H9 (cell line): ENCODE data around the gene ASIC1. TPM values are rescaled to one million over a fixed set of nuclear protein-coding genes. Genes with fewer than 3 reads are reported as not detected.

Experiments
- DNase-seq: peaks from one replicate; pipeline ENCODE4 v3.0.0-alpha.2; 2017
- H2AFZ ChIP-seq: one replicate; pipeline ENCODE4 v1.6.1; 2013; ENCODE audit warnings: mild to moderate bottlenecking, low read length, control low read depth, moderate library complexity
- H2AK5ac ChIP-seq: 2 replicates; pipeline ENCODE4 v1.6.1; 2013; ENCODE audit warnings: low read length, control low read depth, mixed read lengths; ENCODE audit not compliant: insufficient read length
- H2BK120ac ChIP-seq: one replicate; pipeline ENCODE4 v1.6.1; 2013; ENCODE audit warnings: low read depth, mild to moderate bottlenecking, low read length, control low read depth, inconsistent platforms; ENCODE audit not compliant: poor library complexity, severe bottlenecking
- H2BK12ac ChIP-seq: 2 replicates; pipeline ENCODE4 v1.6.1; 2013; ENCODE audit warnings: low read length, control low read depth, mixed read lengths, low read depth; ENCODE audit not compliant: insufficient read length
- H2BK15ac ChIP-seq: 2 replicates; pipeline ENCODE4 v1.6.1; 2013; ENCODE audit warnings: low read depth, low read length, control low read depth
- H2BK20ac ChIP-seq: one replicate; pipeline ENCODE4 v1.6.1; 2013; ENCODE audit warnings: low read depth, mild to moderate bottlenecking, low read length, control low read depth, inconsistent platforms; ENCODE audit not compliant: poor library complexity, severe bottlenecking
- H2BK5ac ChIP-seq: 2 replicates; pipeline ENCODE4 v1.6.1; 2013; ENCODE audit warnings: low read length, control low read depth, mixed read lengths; ENCODE audit not compliant: insufficient read length
- H3K14ac ChIP-seq: 2 replicates; pipeline ENCODE4 v1.6.1; 2013; ENCODE audit warnings: low read length, control low read depth; ENCODE audit not compliant: insufficient read depth
- H3K18ac ChIP-seq: 2 replicates; pipeline ENCODE4 v1.6.1; 2013; ENCODE audit warnings: low read depth, mild to moderate bottlenecking, mixed read lengths, low read length, control low read depth; ENCODE audit not compliant: insufficient read length
- H3K23ac ChIP-seq: 2 replicates; pipeline ENCODE4 v1.6.1; 2013; ENCODE audit warnings: low read length, control low read depth, mixed read lengths, low read depth; ENCODE audit not compliant: insufficient read length
- H3K23me2 ChIP-seq: 2 replicates; pipeline ENCODE4 v1.6.1; 2013; ENCODE audit warnings: low read depth, mild to moderate bottlenecking, mixed read lengths, low read length, control low read depth; ENCODE audit not compliant: insufficient read length, poor library complexity, severe bottlenecking
- H3K27ac ChIP-seq: 2 replicates; pipeline ENCODE4 v1.5.1; 2013; ENCODE audit warnings: low read length, control low read depth, mixed read lengths, low read depth; ENCODE audit not compliant: insufficient read length
- H3K27me3 ChIP-seq: 2 replicates; pipeline ENCODE4 v1.6.1; 2013; ENCODE audit warnings: low read length, control low read depth, inconsistent platforms; ENCODE audit not compliant: insufficient read depth
- H3K4ac ChIP-seq: 2 replicates; pipeline ENCODE4 v1.6.1; 2013; ENCODE audit warnings: low read depth, mild to moderate bottlenecking, control low read depth, inconsistent platforms, low read length, moderate library complexity
- H3K4me1 ChIP-seq: 2 replicates; pipeline ENCODE4 v1.6.1; 2013; ENCODE audit warnings: low read length, control low read depth, inconsistent platforms; ENCODE audit not compliant: insufficient read depth
- H3K4me2 ChIP-seq: 2 replicates; pipeline ENCODE4 v1.6.1; 2013; ENCODE audit warnings: low read length, control low read depth, mixed read lengths; ENCODE audit not compliant: insufficient read length, insufficient read depth
- H3K56ac ChIP-seq: 2 replicates; pipeline ENCODE4 v1.6.1; 2013; ENCODE audit warnings: low read depth, mild to moderate bottlenecking, mixed read lengths, low read length, control low read depth; ENCODE audit not compliant: insufficient read length
- H3K79me1 ChIP-seq: 2 replicates; pipeline ENCODE4 v1.6.1; 2013; ENCODE audit warnings: low read depth, mild to moderate bottlenecking, moderate library complexity, low read length, control low read depth, inconsistent platforms; ENCODE audit not compliant: insufficient read depth, poor library complexity, severe bottlenecking
- H3K79me2 ChIP-seq: 2 replicates; pipeline ENCODE4 v1.6.1; 2013; ENCODE audit warnings: low read length, control low read depth, inconsistent platforms; ENCODE audit not compliant: insufficient read depth
- H3K9ac ChIP-seq: 2 replicates; pipeline ENCODE4 v1.6.1; 2013; ENCODE audit warnings: low read length, control low read depth, mixed read lengths; ENCODE audit not compliant: insufficient read length; ENCODE audit errors: extremely low read depth
- H3K9me3 ChIP-seq: one replicate; pipeline ENCODE4 v1.6.1; 2013; ENCODE audit warnings: low read depth, low read length, inconsistent platforms; ENCODE audit not compliant: control insufficient read depth
- H3T11ph ChIP-seq: one replicate; pipeline ENCODE4 v1.6.1; 2013; ENCODE audit warnings: mild to moderate bottlenecking, low read length, control low read depth, inconsistent platforms
- H4K20me1 ChIP-seq: one replicate; pipeline ENCODE4 v1.6.1; 2013; ENCODE audit not compliant: control insufficient read depth, insufficient read length, insufficient read depth
- H4K5ac ChIP-seq: 2 replicates; pipeline ENCODE4 v1.6.1; 2013; ENCODE audit warnings: low read depth, mild to moderate bottlenecking, mixed read lengths, low read length, control low read depth; ENCODE audit not compliant: insufficient read length
- H4K8ac ChIP-seq: replicated peaks from 2 replicates; pipeline ENCODE4 v1.6.1; 2013; ENCODE audit warnings: low read length, control low read depth, mixed read lengths, low read depth; ENCODE audit not compliant: insufficient read length
- H4K91ac ChIP-seq: 2 replicates; pipeline ENCODE4 v1.6.1; 2013; ENCODE audit warnings: low read depth, mild to moderate bottlenecking, moderate library complexity, mixed read lengths, low read length, control low read depth; ENCODE audit not compliant: insufficient read length
- H3K27ac Mint-ChIP-seq, 3 experiments: 2 replicates in 2 of 3; 3 replicates in 1 of 3; pipeline ENCODE4 v1.8.0; 2020 to 2021; ENCODE audit warnings: mixed read lengths in 3 of 3, mild to moderate bottlenecking in 1 of 3, moderate library complexity in 1 of 3
- H3K27me3 Mint-ChIP-seq: 2 replicates; pipeline ENCODE4 v1.8.0; 2021; ENCODE audit warnings: low read depth, mild to moderate bottlenecking, moderate library complexity, mixed read lengths
- H3K36me3 Mint-ChIP-seq, 3 experiments: 2 replicates in 2 of 3; 3 replicates in 1 of 3; pipeline ENCODE4 v1.8.0; 2020 to 2021; ENCODE audit warnings: low read depth in 3 of 3, mixed read lengths in 3 of 3; ENCODE audit not compliant: insufficient read depth in 1 of 3
- H3K4me1 Mint-ChIP-seq, 2 experiments: 2 replicates each; pipeline ENCODE4 v1.8.0; 2020; ENCODE audit warnings: mixed read lengths in 2 of 2
- H3K4me3 Mint-ChIP-seq, 2 experiments: 2 replicates in 1 of 2; 3 replicates in 1 of 2; pipeline ENCODE4 v1.8.0; 2020 to 2021; ENCODE audit warnings: mild to moderate bottlenecking in 2 of 2, mixed read lengths in 2 of 2, moderate library complexity in 1 of 2
- H3K9me3 Mint-ChIP-seq, 2 experiments: 2 replicates in 1 of 2; 3 replicates in 1 of 2; pipeline ENCODE4 v1.8.0; 2020; ENCODE audit warnings: mild to moderate bottlenecking in 2 of 2, mixed read lengths in 2 of 2, moderate library complexity in 1 of 2
- CTCF ChIP-seq: fragments of 200-600 bp; sonication (generic); conservative IDR thresholded peaks from 3 replicates; pipeline ENCODE4 v1.8.0; 2021; ENCODE audit warnings: antibody characterized with exemption, mild to moderate bottlenecking
- WGBS: extraction: QIAGEN DNeasy Blood & Tissue Kit; methylation state at CpG from one replicate; pipeline ENCODE4 v1.1.7; 2013; ENCODE audit warnings: missing lambda C conversion rate, low lambda C conversion rate, mixed read lengths; ENCODE audit not compliant: insufficient read length; ENCODE audit errors: extremely low coverage; 5-methylcytosine and 5-hydroxymethylcytosine counted together
- total RNA-seq: library from RNA; stranded (reverse); gene quantifications from 2 replicates; pipeline ENCODE4 v1.2.1, GENCODE V29; 2021

Gene ASIC1
- total RNA-seq, 1 experiment from 2014 or later, result 3.9 TPM

DNA sequence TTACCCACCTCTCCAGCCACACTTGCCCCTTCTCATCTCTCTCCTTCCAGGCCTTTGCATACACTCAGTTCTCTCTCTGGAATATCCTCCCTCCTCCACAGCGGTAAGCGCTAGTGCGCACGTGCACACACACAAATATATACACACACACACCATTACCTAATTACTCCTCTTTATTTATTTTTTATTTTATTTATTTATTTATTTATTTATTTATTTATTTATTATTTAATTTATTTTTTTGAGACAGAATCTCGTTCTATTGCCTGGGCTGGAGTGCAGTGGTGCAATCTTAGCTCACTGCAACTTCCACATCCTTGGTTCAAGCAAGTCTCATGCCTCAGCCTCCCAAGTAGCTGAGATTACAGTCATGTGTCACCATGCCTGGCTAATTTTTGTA is 11.7 kb downstream of the ASIC1 start:
- H3K23ac ChIP-seq, result no peak overlapping the region
- H3K27ac ChIP-seq, result no peak overlapping the region
- no peak overlapping the region for H2AK5ac ChIP-seq
- no peak overlapping the region for H2BK15ac ChIP-seq
- no peaks in the 10 kb centered on the region; the same call in 1 of the 2 replicates for H3K4me1 ChIP-seq
- H3K79me1 ChIP-seq, result no peaks in the 10 kb centered on the region
- DNase-seq, result no peak
- WGBS, result no CpG with 5 or more reads among the region's 5 CpGs
- H2BK20ac ChIP-seq, result no peak overlapping the region
- no peak overlapping the region for H3K18ac ChIP-seq
- H2BK120ac ChIP-seq, result no peak overlapping the region
- H3K36me3 Mint-ChIP-seq, result no peaks in the 10 kb centered on the region
- H3T11ph ChIP-seq, result no peak overlapping the region
- H3K9me3 Mint-ChIP-seq, result no peaks in the 10 kb centered on the region
- H3K27me3 Mint-ChIP-seq, result peaks cover 7% of the 10 kb centered on the region
- H4K5ac ChIP-seq, result no peak overlapping the region
- H3K56ac ChIP-seq, result no peak overlapping the region
- no peak overlapping the region for H3K14ac ChIP-seq
- H3K27ac Mint-ChIP-seq, result no peak overlapping the region
- no peak overlapping the region for H3K4me2 ChIP-seq
- no peak for TF ChIP-seq CTCF
- no peaks in the 10 kb centered on the region for H3K79me2 ChIP-seq
- H4K8ac ChIP-seq, result no peak overlapping the region
- H4K91ac ChIP-seq, result no peak overlapping the region
- H3K9ac ChIP-seq, result no peak overlapping the region
- H2AFZ ChIP-seq, result no peak overlapping the region
- no peak overlapping the region for H2BK12ac ChIP-seq
- H3K4me3 Mint-ChIP-seq, result no peak overlapping the region
- H2BK5ac ChIP-seq, result no peak overlapping the region
- H3K4ac ChIP-seq, result no peak overlapping the region
- H4K20me1 ChIP-seq, result no peaks in the 10 kb centered on the region
- H3K27me3 ChIP-seq, result no peaks in the 10 kb centered on the region
- H3K4me1 Mint-ChIP-seq, result peaks cover 21 to 25% of the 10 kb centered on the region in 2 experiments
- no peaks in the 10 kb centered on the region for H3K23me2 ChIP-seq
- no peaks in the 10 kb centered on the region for H3K9me3 ChIP-seq
